Neuronal stem cell (in vitro differentiated cells): ENCODE data around the gene ANKS6.
"Not testable (repeated sequence)": the region's sequence is repeated elsewhere in the genome, so short reads cannot be mapped to it uniquely, and the experiment has no call there.

Experiments used
- DNase-seq: peaks from one replicate; pipeline ENCODE4 v3.0.0-alpha.2; 2013; ENCODE audit warnings: low spot score
- H2AFZ ChIP-seq: one replicate; pipeline ENCODE4 v1.6.1; 2013; ENCODE audit warnings: mild to moderate bottlenecking, low read length, inconsistent platforms
- H2AK5ac ChIP-seq: 2 replicates; pipeline ENCODE4 v1.6.1; 2013; ENCODE audit warnings: low read depth, mild to moderate bottlenecking, inconsistent platforms, low read length, moderate library complexity, mixed read lengths
- H2BK120ac ChIP-seq: 2 replicates; pipeline ENCODE4 v1.6.1; 2013; ENCODE audit warnings: low read depth, mild to moderate bottlenecking, inconsistent platforms, low read length, moderate library complexity, mixed read lengths
- H2BK12ac ChIP-seq: one replicate; pipeline ENCODE4 v1.6.1; 2013; ENCODE audit warnings: low read length, inconsistent platforms
- H2BK15ac ChIP-seq: 2 replicates; pipeline ENCODE4 v1.6.1; 2013; ENCODE audit warnings: mild to moderate bottlenecking, low read length, inconsistent platforms, mixed read lengths
- H2BK5ac ChIP-seq: one replicate; pipeline ENCODE4 v1.6.1; 2013; ENCODE audit warnings: inconsistent platforms, mild to moderate bottlenecking, low read length, moderate library complexity
- H3K14ac ChIP-seq: one replicate; pipeline ENCODE4 v1.6.1; 2013; ENCODE audit warnings: low read length, inconsistent platforms
- H3K18ac ChIP-seq: 2 replicates; pipeline ENCODE4 v1.6.1; 2013; ENCODE audit warnings: low read length, inconsistent platforms
- H3K23ac ChIP-seq: 2 replicates; pipeline ENCODE4 v1.6.1; 2013; ENCODE audit warnings: low read depth, mild to moderate bottlenecking, mixed read lengths, low read length, inconsistent platforms; ENCODE audit not compliant: poor library complexity
- H3K27ac ChIP-seq: replicated peaks from 3 replicates; pipeline ENCODE4 v1.5.1; 2013; ENCODE audit warnings: low read length, inconsistent platforms
- H3K27me3 ChIP-seq, 3 experiments: 2 replicates each; pipeline ENCODE4 v1.6.1; 2013; ENCODE audit warnings: low read length in 3 of 3, mild to moderate bottlenecking in 2 of 3, inconsistent platforms in 1 of 3, low read depth in 1 of 3, mixed read lengths in 1 of 3, moderate library complexity in 1 of 3; ENCODE audit not compliant: control insufficient read depth in 3 of 3, insufficient read depth in 3 of 3
- H3K36me3 ChIP-seq, 2 donors: replicated peaks in 1 of 2; 2 replicates each; pipeline ENCODE4 v1.6.1; 2013; ENCODE audit warnings: low read length in 2 of 2; ENCODE audit not compliant: control insufficient read depth in 2 of 2, insufficient read depth in 2 of 2
- H3K4ac ChIP-seq: 2 replicates; pipeline ENCODE4 v1.6.1; 2013; ENCODE audit warnings: inconsistent platforms, mild to moderate bottlenecking, low read length, moderate library complexity
- H3K4me1 ChIP-seq, 2 donors: 1 replicate in 1 of 2; 2 replicates in 1 of 2; pipeline ENCODE4 v1.6.1; 2013; ENCODE audit warnings: low read length in 2 of 2, low read depth in 1 of 2; ENCODE audit not compliant: control insufficient read depth in 2 of 2, insufficient read depth in 1 of 2
- H3K4me2 ChIP-seq: one replicate; pipeline ENCODE4 v1.6.1; 2013; ENCODE audit warnings: mild to moderate bottlenecking, low read length, inconsistent platforms; ENCODE audit not compliant: insufficient read depth, poor library complexity, severe bottlenecking
- H3K4me3 ChIP-seq, 2 donors: 2 replicates each; pipeline ENCODE4 v1.5.1; 2013; ENCODE audit warnings: low read length in 2 of 2, mild to moderate bottlenecking in 2 of 2, inconsistent platforms in 1 of 2, moderate library complexity in 1 of 2
- H3K79me1 ChIP-seq: one replicate; pipeline ENCODE4 v1.6.1; 2013; ENCODE audit warnings: low read depth, mild to moderate bottlenecking, inconsistent platforms, low read length, moderate library complexity
- H3K9ac ChIP-seq: one replicate; pipeline ENCODE4 v1.6.1; 2013; ENCODE audit warnings: mild to moderate bottlenecking, low read depth, low read length, inconsistent platforms; ENCODE audit not compliant: poor library complexity
- H3K9me3 ChIP-seq, 2 donors: replicated peaks in 1 of 2; 2 replicates each; pipeline versions ENCODE3 to v1.6.1; 2013; ENCODE audit warnings: low read length in 2 of 2, mild to moderate bottlenecking in 2 of 2, inconsistent platforms in 1 of 2, low read depth in 1 of 2, mixed read lengths in 1 of 2, moderate library complexity in 1 of 2; ENCODE audit not compliant: control insufficient read depth in 2 of 2, insufficient read depth in 1 of 2
- H4K8ac ChIP-seq: one replicate; pipeline ENCODE4 v1.6.1; 2013; ENCODE audit warnings: low read depth, mild to moderate bottlenecking, inconsistent platforms, low read length, moderate library complexity
- H4K91ac ChIP-seq: one replicate; pipeline ENCODE4 v1.6.1; 2013; ENCODE audit warnings: low read length, low read depth, mild to moderate bottlenecking, inconsistent platforms; ENCODE audit not compliant: poor library complexity
- WGBS, 2 donors: extraction: QIAGEN DNeasy Blood & Tissue Kit; methylation state at CpG; one replicate each; pipeline ENCODE4 v1.1.7; 2013; ENCODE audit warnings: missing lambda C conversion rate in 2 of 2, mixed read lengths in 1 of 2; ENCODE audit not compliant: insufficient read length in 2 of 2, insufficient replicate concordance in 1 of 2; ENCODE audit errors: extremely low coverage in 2 of 2; 5-methylcytosine and 5-hydroxymethylcytosine counted together

The ANKS6 gene

DNA sequence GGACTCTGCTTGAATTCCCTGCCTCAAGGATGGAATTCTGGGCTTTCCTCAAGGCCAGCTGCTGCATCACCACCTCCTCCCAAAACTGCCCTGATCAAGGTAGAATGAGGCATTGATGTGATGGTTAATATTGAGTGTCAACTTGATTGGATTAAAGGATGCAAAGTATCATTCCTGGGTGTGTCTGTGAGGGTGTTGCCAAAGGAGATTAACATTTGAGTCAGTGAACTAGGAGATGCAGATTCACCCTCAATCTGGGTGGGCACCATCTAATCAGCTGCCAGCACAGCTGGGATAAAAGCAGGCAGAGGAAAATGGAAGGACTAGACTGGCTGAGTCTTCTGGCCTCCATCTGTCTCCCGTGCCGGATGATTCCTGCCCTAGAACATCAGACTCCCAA, 111.5 kb downstream of the ANKS6 start:
- not testable (repeated sequence) for H3K9me3 ChIP-seq, H4K91ac ChIP-seq, H3K27ac ChIP-seq, H3K79me1 ChIP-seq, H4K8ac ChIP-seq, H3K4me3 ChIP-seq, H2BK120ac ChIP-seq, H3K4ac ChIP-seq, H2BK5ac ChIP-seq, H3K27me3 ChIP-seq, H3K4me1 ChIP-seq, H2AFZ ChIP-seq, H2BK12ac ChIP-seq, H3K18ac ChIP-seq, H3K4me2 ChIP-seq, H3K14ac ChIP-seq, H2AK5ac ChIP-seq, H2BK15ac ChIP-seq, H3K9ac ChIP-seq, DNase-seq, H3K36me3 ChIP-seq, H3K23ac ChIP-seq
- no CpG with 5 or more reads among the region's 2 CpGs for WGBS, 2 donors
